ENCODE measurements around the gene PTGR3. TPM values are rescaled to one million over a fixed set of nuclear protein-coding genes. Genes with fewer than 3 reads are reported as not detected.

The PTGR3 gene
- total and polyA plus RNA-seq, 2 donors (not counting 1 experiment from before 2014, with no cell fraction given): 27.5 to 30.2 TPM

- no peak overlapping the region for H3K4me3 Mint-ChIP-seq
- no peak overlapping the region for H3K27ac ChIP-seq (ENCODE audit: low read length in 2 of 2)
- H4K20me1 ChIP-seq (ENCODE audit: control insufficient read depth, insufficient read depth, low read length, poor library complexity, severe bottlenecking): peaks cover under 1% of the 10 kb centered on the region
- no peaks in the 10 kb centered on the region for H3K36me3 ChIP-seq (replicated peaks in 1 of 2; ENCODE audit: control extremely low read depth in 1 of 2, control insufficient read depth in 1 of 2, extremely low read depth in 1 of 2, insufficient read depth in 2 of 2, low read length in 1 of 2)
- ChIA-PET POLR2A (no interaction called here), CTCF (no interaction called here)
- H3K4me2 ChIP-seq (replicated peaks; ENCODE audit: low read depth, low read length, poor library complexity, severe bottlenecking): no peak overlapping the region
- H3K9ac ChIP-seq (ENCODE audit: low read length): no peak overlapping the region
- ATAC-seq (ENCODE audit: low read depth) (no peak), DNase-seq (no peak)
- peaks cover 2 to 7% of the 10 kb centered on the region in 2 donors for H3K4me1 ChIP-seq (ENCODE audit: control insufficient read depth in 2 of 2, insufficient read depth in 2 of 2, low read length in 2 of 2)
- no peaks in the 10 kb centered on the region for H3K9me3 Mint-ChIP-seq (ENCODE audit: insufficient read depth)
- no peak for TF ChIP-seq CTCF (IDR thresholded peaks at IDR 0.05)
- intact Hi-C loops (cut with micrococcal nuclease): no loop called here
- no peak overlapping the region for H3K27ac Mint-ChIP-seq
- WGBS (ENCODE audit: insufficient coverage): 38% methylated on average over 6 of the region's 7 CpGs
- H3K27me3 Mint-ChIP-seq: no peaks in the 10 kb centered on the region
- no peak overlapping the region for H3K4me3 ChIP-seq (ENCODE audit: control extremely low read depth in 1 of 5, extremely low read depth in 1 of 5, insufficient read depth in 1 of 5, low read depth in 2 of 5, low read length in 4 of 5)
- H3K27me3 ChIP-seq (replicated peaks in 1 of 4; ENCODE audit: control extremely low read depth in 1 of 4, control insufficient read depth in 3 of 4, insufficient read depth in 4 of 4, low read length in 3 of 4): no peaks in the 10 kb centered on the region
- peaks cover 8% of the 10 kb centered on the region for H3K4me1 Mint-ChIP-seq
- H3K79me2 ChIP-seq (ENCODE audit: control insufficient read depth, insufficient read depth, low read length): peaks cover 51% of the 10 kb centered on the region
- no peaks in the 10 kb centered on the region for H3K9me3 ChIP-seq (ENCODE audit: control extremely low read depth in 1 of 3, control insufficient read depth in 2 of 3, insufficient read depth in 1 of 3, low read length in 2 of 3)
- H2AFZ ChIP-seq (ENCODE audit: insufficient read depth, low read depth, low read length, poor library complexity, severe bottlenecking): no peak overlapping the region
These were observed 13.0 kb upstream of the PTGR3 start for GRCh38 chr18:75221897-75222296.

- Histone ChIP-seq H2AFZ (ENCODE audit: insufficient read depth, low read depth, low read length, poor library complexity, severe bottlenecking) (no peak overlapping the region), H3K4me1 (ENCODE audit: control insufficient read depth in 2 of 2, insufficient read depth in 2 of 2, low read length in 2 of 2) (peaks cover 7% of the 10 kb centered on the region in 2 donors), H3K4me3 (ENCODE audit: control extremely low read depth in 1 of 5, extremely low read depth in 1 of 5, insufficient read depth in 1 of 5, low read depth in 2 of 5, low read length in 4 of 5) (no peak overlapping the region), H3K27me3 (replicated peaks in 1 of 4; ENCODE audit: control extremely low read depth in 1 of 4, control insufficient read depth in 3 of 4, insufficient read depth in 4 of 4, low read length in 3 of 4) (no peaks in the 10 kb centered on the region), H3K9ac (ENCODE audit: low read length) (no peak overlapping the region), H3K79me2 (ENCODE audit: control insufficient read depth, insufficient read depth, low read length) (peaks cover 51% of the 10 kb centered on the region), H3K36me3 (replicated peaks in 1 of 2; ENCODE audit: control extremely low read depth in 1 of 2, control insufficient read depth in 1 of 2, extremely low read depth in 1 of 2, insufficient read depth in 2 of 2, low read length in 1 of 2) (no peaks in the 10 kb centered on the region), H4K20me1 (ENCODE audit: control insufficient read depth, insufficient read depth, low read length, poor library complexity, severe bottlenecking) (no peaks in the 10 kb centered on the region), H3K9me3 (ENCODE audit: control extremely low read depth in 1 of 3, control insufficient read depth in 2 of 3, insufficient read depth in 1 of 3, low read length in 2 of 3) (no peaks in the 10 kb centered on the region), H3K27ac (ENCODE audit: low read length in 2 of 2) (no peak overlapping the region), H3K4me2 (replicated peaks; ENCODE audit: low read depth, low read length, poor library complexity, severe bottlenecking) (no peak overlapping the region)
- Mint-ChIP-seq H3K9me3 (ENCODE audit: insufficient read depth) (no peaks in the 10 kb centered on the region), H3K4me1 (peaks cover 8% of the 10 kb centered on the region), H3K27ac (no peak overlapping the region), H3K4me3 (no peak overlapping the region), H3K27me3 (no peaks in the 10 kb centered on the region)
- ChIA-PET CTCF (no interaction called here), POLR2A (no interaction called here)
- DNase-seq: no peak
- 100% methylated on average over 1 of the region's 1 CpG for whole genome bisulfite sequencing (ENCODE audit: insufficient coverage)
- intact Hi-C loops (cut with micrococcal nuclease): no loop called here
- TF ChIP-seq CTCF (IDR thresholded peaks at IDR 0.05) (no peak), EZH2 (IDR thresholded peaks at IDR 0.05; ENCODE audit: borderline replicate concordance, insufficient read depth, low read depth, low read length, poor library complexity, severe bottlenecking) (no peak)
- no peak for ATAC-seq (ENCODE audit: low read depth)
These were observed 12.5 kb upstream of the PTGR3 start for GRCh38 chr18:75221397-75221796.
